Measurements from ENCODE around the gene CCL21.

Gene CCL21

GRCh38 chr9:34665381-34666250, 44.3 kb downstream of the CCL21 start:
- DNase-seq, result peak; percentile 87

GRCh38 chr9:34665067-34665380, 44.9 kb downstream of the CCL21 start:
- DNase-seq, result no peak

- DNase-seq, result no peak
These were observed 45.5 kb downstream of the CCL21 start for GRCh38 chr9:34664281-34665066.

GRCh38 chr9:34663303-34663605, 46.7 kb downstream of the CCL21 start:
- no peak for DNase-seq

GRCh38 chr9:34662526-34663302, 47.2 kb downstream of the CCL21 start, which contains the start of gene CCL27:
CCL27 (minus strand) TSS chr9:34662657; CDS start chr9:34662633, 24 bp downstream.
- DNase-seq, result no peak

- no peak for DNase-seq
These were observed 50.2 kb downstream of the CCL21 start for GRCh38 chr9:34659592-34660253.

Data from NCI-H2029 treated with DMSO at 0.1 percent for 48 hours (cell line).